Amniotic stem cell (primary cell): ENCODE measurements around the gene LRRC1.
A peak's percentile ranks its signal among the peaks of the same experiment; 100 is the strongest.

ENCODE experiments used
- DNase-seq: peaks from one replicate; lab custom pipeline; 2025; lab: John Stamatoyannopoulos, UW

LRRC1 gene

DNA sequence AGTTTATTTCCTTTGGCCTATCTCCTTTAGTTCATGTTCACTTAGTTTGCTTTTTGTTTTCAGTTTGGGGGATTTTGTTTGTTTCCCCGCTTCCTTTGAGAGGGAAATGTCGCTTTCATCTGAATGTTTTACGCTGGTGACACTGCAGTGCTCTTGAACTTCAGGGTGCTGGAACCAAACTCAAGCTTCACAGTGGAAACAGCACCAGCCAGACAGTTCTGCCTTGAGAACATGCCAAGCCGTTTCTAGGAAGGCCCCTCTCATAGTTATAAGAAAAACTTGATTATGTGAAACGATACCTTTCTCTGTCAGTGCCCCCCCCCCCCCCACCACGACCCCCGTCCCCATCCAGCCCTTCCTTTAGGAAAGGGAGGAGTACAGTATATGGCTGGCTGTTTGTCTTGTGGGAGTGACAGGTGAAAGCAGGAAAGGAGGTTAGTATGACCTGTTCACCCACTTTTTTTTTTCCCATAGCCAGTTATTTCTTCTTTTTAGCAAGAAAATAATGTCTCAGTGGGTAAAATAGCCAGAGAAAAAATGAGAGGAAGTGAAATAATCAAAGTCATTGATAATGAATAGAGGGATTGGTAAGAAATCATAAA is 130.1 kb downstream of the LRRC1 start:
- DNase-seq, result no peak

- DNase-seq, result no peak
These were observed 131.1 kb downstream of the LRRC1 start for GRCh38 chr6:53925891-53926290.

GRCh38 chr6:53926505-53926904 is 131.7 kb downstream of the LRRC1 start:
- DNase-seq, result no peak

DNA sequence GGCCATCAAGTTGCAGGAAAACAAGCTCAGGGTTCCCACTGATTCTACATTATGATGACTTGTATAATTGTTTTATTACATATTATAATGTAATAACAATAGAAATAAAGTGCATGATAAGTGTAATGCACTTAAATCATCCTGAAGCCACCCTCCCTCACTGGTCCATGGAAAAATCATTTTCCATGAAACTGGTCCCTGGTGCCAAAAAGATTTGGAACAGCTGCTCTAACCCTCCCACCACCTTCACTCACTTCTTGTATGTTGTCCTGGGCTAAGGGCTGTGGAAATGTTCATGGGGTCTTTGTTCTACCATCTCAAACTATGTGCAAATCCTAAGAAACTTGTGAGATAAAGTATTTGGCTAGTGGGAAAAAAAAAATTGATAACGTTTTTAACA is 133.8 kb downstream of the LRRC1 start:
- no peak for DNase-seq

- DNase-seq, result no peak
These were observed 134.4 kb downstream of the LRRC1 start for GRCh38 chr6:53929041-53929820.

GRCh38 chr6:53929821-53930120 is 135.0 kb downstream of the LRRC1 start:
- DNase-seq, result no peak

DNA sequence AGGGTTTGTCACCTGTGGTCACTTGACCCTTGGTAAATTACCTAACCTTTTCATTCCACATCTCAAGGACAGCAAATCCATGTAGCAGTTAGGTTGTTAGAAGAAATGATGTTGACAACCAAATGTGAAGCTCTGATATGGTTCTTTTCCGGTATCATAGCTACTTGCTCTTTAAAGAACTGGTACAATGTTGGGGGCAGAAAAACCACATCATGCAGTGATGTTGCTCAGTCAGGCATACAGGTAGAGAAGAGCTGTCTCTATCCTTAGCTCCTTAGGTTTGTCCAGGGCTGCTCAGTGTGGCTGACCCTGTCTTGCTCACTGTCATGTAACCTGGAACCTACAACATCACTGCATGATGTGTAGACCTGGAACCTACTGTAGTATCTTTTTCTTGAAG is 135.5 kb downstream of the LRRC1 start:
- DNase-seq, result no peak

DNA sequence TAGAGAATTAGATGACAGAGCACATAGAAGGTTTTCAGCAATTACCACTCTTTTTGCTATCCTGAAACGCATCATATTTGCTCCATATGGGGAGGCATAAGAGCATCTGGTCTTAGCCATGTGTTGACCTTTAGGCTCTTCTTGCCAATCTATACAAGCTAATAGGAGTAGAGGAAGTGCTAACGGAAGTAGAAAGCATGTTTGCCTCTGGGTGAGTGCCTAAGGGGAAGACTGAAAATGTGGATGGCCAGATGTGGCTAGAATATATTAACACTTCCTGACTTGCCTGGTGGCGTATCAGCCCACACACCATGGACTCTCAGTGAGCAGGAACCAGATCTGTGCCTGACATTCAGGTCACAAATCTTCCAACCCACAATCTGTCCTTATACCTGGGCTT is 136.3 kb downstream of the LRRC1 start:
- no peak for DNase-seq

- no peak for DNase-seq
These were observed 137.7 kb downstream of the LRRC1 start for GRCh38 chr6:53932516-53932915.

DNA sequence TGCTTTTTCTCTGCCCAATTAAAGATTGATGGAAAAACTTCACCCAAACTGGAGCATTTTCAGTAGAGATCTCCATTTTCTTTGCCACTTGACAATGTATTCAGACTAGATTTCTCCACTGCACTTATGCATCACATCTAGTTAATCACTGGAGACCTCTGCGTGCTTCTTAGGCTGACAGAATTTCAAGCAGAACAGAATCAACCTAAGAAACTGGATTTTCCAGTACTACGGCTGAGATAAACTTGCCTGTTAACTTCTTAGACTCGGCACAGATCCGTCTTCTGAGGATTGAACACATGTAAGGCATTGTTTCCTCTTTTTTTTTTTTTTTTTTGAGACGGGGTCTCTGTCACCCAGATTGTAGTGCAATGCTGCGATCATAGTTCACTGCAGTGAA is 139.2 kb downstream of the LRRC1 start:
- no peak for DNase-seq

- no peak for DNase-seq
These were observed 142.7 kb downstream of the LRRC1 start for GRCh38 chr6:53937461-53937860.

DNA sequence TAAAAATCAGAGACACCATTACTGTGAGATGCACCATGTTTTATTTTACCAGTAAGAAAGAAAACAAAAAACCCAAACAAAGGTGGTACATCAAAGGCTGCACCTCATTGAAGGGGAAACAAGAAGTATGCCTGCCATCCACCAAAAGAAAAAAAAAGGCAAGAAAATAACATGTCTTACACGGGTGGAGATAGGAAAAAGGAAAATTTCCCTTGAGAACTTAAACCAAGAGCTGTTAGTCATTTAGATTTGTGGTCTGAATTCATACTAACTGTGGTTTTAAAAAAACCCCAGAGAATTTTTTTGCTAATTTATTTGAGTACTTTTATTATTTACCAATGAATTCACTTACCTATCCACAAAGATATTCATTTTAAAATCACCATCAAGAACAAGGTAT is 144.0 kb downstream of the LRRC1 start:
- no peak for DNase-seq

- no peak for DNase-seq
These were observed 145.0 kb downstream of the LRRC1 start for GRCh38 chr6:53939830-53940229.

- no peak for DNase-seq
These were observed 148.6 kb downstream of the LRRC1 start for GRCh38 chr6:53943395-53943794.

GRCh38 chr6:53944091-53944490 is 149.3 kb downstream of the LRRC1 start:
- DNase-seq, result no peak

GRCh38 chr6:53944543-53944942 is 149.7 kb downstream of the LRRC1 start:
- no peak for DNase-seq

GRCh38 chr6:53945765-53946407 is 151.1 kb downstream of the LRRC1 start:
- DNase-seq, result no peak

- no peak for DNase-seq
These were observed 153.0 kb downstream of the LRRC1 start for GRCh38 chr6:53947780-53948179.

DNA sequence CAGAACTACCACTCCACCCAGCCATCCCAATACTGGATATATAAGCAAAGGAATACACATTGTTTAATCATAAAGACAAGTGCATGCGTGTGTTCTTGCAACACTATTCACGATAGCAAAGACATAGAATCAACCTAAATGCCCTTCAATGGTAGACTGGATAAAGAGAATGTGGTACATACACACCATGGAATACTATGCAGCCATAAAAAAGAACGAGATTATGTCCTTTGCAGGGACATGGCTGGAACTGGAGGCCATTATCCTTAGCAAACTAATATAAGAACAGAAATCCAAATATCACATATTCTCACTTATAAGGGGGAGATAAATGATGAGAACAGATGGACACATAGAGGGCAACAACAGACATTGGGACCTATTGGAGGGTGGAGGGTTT is 156.6 kb downstream of the LRRC1 start:
- DNase-seq, result no peak

- peak; percentile 20 for DNase-seq
These were observed 161.4 kb downstream of the LRRC1 start for GRCh38 chr6:53956068-53956711.

GRCh38 chr6:53956804-53957203 is 162.0 kb downstream of the LRRC1 start:
- no peak for DNase-seq

GRCh38 chr6:53959717-53960116 is 164.9 kb downstream of the LRRC1 start:
- no peak for DNase-seq

- DNase-seq, result no peak
These were observed 165.5 kb downstream of the LRRC1 start for GRCh38 chr6:53960311-53960710.
